DOHH2 (cell line): ENCODE measurements around the gene PGAP3.

Experiments
- H3F3A ChIP-seq: fragments of 200-600 bp; sonication (generic), shearing (Covaris generic); 2 replicates; pipeline ENCODE4 v1.6.0; 2016; ENCODE audit warnings: antibody characterized with exemption, mild to moderate bottlenecking; ENCODE audit not compliant: control insufficient read depth, insufficient read depth
- H3K27ac ChIP-seq: fragments of 200-600 bp; sonication (generic); 2 replicates; pipeline ENCODE4 v1.5.1; 2014; ENCODE audit warnings: low read depth, mild to moderate bottlenecking, low read length, moderate library complexity
- H3K27me3 ChIP-seq: fragments of 200-600 bp; sonication (generic); 2 replicates; pipeline ENCODE4 v1.6.1; 2014; ENCODE audit warnings: mild to moderate bottlenecking, low read length, mixed read lengths; ENCODE audit not compliant: control insufficient read depth
- H3K36me3 ChIP-seq: fragments of 200-600 bp; sonication (generic); 2 replicates; pipeline ENCODE4 v1.6.1; 2014; ENCODE audit warnings: mild to moderate bottlenecking, low read length, moderate library complexity, mixed read lengths; ENCODE audit not compliant: control insufficient read depth
- H3K4me1 ChIP-seq: fragments of 200-600 bp; sonication (generic); 2 replicates; pipeline ENCODE4 v1.6.1; 2014; ENCODE audit warnings: mild to moderate bottlenecking, low read length, mixed read lengths; ENCODE audit not compliant: control insufficient read depth
- H3K4me2 ChIP-seq: fragments of 200-600 bp; sonication (generic); 2 replicates; pipeline ENCODE4 v1.6.0; 2014; ENCODE audit warnings: mild to moderate bottlenecking, low read length, moderate library complexity
- H3K4me3 ChIP-seq: fragments of 200-600 bp; sonication (generic); 2 replicates; pipeline ENCODE4 v1.5.1; 2014; ENCODE audit warnings: mild to moderate bottlenecking, low read length, mixed read lengths
- H3K79me2 ChIP-seq: fragments of 200-600 bp; sonication (generic); 2 replicates; pipeline ENCODE4 v1.6.1; 2014; ENCODE audit warnings: mild to moderate bottlenecking, low read length, mixed read lengths; ENCODE audit not compliant: control insufficient read depth
- H3K9me2 ChIP-seq: fragments of 200-600 bp; sonication (generic); replicated peaks from 2 replicates; pipeline ENCODE4 v1.6.1; 2014; ENCODE audit warnings: mild to moderate bottlenecking, low read length, mixed read lengths; ENCODE audit not compliant: control insufficient read depth
- H3K9me3 ChIP-seq: fragments of 200-600 bp; sonication (generic); 2 replicates; pipeline ENCODE4 v1.6.1; 2014; ENCODE audit warnings: antibody characterized with exemption, low read length, mixed read lengths; ENCODE audit not compliant: control insufficient read depth, insufficient read depth
- H4K20me1 ChIP-seq: fragments of 200-600 bp; sonication (generic); 2 replicates; pipeline ENCODE4 v1.6.0; 2014; ENCODE audit warnings: low read depth, mild to moderate bottlenecking, antibody characterized with exemption, low read length, moderate library complexity; ENCODE audit not compliant: control insufficient read depth, insufficient read depth
- EZH2phosphoT487 ChIP-seq: fragments of 200-600 bp; sonication (generic); IDR thresholded peaks from 2 replicates; pipeline ENCODE4 v1.6.1; 2017; ENCODE audit warnings: borderline replicate concordance, mild to moderate bottlenecking, antibody characterized with exemption, low read length, moderate library complexity, mixed read lengths
- TF ChIP-seq, protein P1 (sequence below): fragments of 200-600 bp; sonication (generic); IDR thresholded peaks from one replicate; pipeline ENCODE4 v1.5.1; 2014; ENCODE audit warnings: antibody characterized with exemption, mild to moderate bottlenecking, low read depth, low read length; ENCODE audit not compliant: poor library complexity, severe bottlenecking

The PGAP3 gene, protein sequence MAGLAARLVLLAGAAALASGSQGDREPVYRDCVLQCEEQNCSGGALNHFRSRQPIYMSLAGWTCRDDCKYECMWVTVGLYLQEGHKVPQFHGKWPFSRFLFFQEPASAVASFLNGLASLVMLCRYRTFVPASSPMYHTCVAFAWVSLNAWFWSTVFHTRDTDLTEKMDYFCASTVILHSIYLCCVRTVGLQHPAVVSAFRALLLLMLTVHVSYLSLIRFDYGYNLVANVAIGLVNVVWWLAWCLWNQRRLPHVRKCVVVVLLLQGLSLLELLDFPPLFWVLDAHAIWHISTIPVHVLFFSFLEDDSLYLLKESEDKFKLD

DNA sequence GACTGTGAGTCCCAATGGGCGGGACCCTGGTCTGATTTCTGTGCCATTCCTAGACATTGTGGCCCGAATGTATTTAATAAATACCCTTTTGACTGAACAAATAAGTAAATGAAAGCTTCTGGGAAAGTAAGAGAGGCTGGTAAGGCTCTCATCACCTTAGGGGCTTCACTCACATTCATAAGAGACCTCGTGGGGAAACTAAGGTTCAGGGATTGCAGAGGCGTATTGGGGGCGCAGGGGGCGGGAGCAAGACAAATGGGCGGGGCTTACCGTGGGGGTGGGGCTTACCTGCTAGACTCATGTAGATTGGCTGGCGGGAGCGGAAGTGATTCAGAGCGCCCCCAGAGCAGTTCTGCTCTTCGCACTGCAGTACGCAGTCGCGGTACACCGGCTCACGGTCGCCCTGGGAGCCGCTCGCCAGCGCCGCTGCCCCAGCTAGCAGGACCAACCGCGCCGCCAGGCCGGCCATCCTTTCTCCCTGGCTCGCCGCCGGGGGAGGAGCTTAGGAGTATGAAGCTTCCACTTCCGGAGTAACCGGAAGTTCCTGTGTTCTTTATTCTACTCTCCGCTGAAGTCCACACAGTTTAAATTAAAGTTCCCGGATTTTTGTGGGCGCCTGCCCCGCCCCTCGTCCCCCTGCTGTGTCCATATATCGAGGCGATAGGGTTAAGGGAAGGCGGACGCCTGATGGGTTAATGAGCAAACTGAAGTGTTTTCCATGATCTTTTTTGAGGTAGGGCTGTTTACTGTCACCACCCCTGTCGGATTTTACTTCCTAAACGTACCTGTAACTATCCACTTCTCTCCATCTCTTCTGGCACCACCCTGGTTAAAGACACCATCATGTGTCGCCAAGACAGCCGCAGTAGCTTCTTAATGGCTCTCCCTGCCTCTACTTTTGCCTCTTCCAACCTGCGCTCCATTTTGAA, at the start of gene PGAP3:
Gene PGAP3, minus strand, starts transcription at position 512 of the 929 bp plus-strand sequence. Its CDS starts 43 bp downstream, at position 469.
- Histone ChIP-seq H3F3A (peaks cover 9% of the 10 kb centered on the region), H3K9me3 (no peaks in the 10 kb centered on the region), H3K9me2 (no peaks in the 10 kb centered on the region), H3K4me3 (peak within 1 kb of the TSS; percentile 80), H4K20me1 (no peaks in the 10 kb centered on the region), H3K4me1 (peaks cover 19% of the 10 kb centered on the region), H3K27me3 (no peaks in the 10 kb centered on the region), H3K36me3 (no peaks in the 10 kb centered on the region), H3K27ac (peak within 1 kb of the TSS; percentile 74), H3K4me2 (peak within 1 kb of the TSS; percentile 87), H3K79me2 (peaks cover 3% of the 10 kb centered on the region; the same call in 1 of the 2 replicates)
- no peak for TF ChIP-seq EZH2phosphoT487
- TF ChIP-seq, protein P1, sequence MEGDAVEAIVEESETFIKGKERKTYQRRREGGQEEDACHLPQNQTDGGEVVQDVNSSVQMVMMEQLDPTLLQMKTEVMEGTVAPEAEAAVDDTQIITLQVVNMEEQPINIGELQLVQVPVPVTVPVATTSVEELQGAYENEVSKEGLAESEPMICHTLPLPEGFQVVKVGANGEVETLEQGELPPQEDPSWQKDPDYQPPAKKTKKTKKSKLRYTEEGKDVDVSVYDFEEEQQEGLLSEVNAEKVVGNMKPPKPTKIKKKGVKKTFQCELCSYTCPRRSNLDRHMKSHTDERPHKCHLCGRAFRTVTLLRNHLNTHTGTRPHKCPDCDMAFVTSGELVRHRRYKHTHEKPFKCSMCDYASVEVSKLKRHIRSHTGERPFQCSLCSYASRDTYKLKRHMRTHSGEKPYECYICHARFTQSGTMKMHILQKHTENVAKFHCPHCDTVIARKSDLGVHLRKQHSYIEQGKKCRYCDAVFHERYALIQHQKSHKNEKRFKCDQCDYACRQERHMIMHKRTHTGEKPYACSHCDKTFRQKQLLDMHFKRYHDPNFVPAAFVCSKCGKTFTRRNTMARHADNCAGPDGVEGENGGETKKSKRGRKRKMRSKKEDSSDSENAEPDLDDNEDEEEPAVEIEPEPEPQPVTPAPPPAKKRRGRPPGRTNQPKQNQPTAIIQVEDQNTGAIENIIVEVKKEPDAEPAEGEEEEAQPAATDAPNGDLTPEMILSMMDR = peak; percentile 49

DNA sequence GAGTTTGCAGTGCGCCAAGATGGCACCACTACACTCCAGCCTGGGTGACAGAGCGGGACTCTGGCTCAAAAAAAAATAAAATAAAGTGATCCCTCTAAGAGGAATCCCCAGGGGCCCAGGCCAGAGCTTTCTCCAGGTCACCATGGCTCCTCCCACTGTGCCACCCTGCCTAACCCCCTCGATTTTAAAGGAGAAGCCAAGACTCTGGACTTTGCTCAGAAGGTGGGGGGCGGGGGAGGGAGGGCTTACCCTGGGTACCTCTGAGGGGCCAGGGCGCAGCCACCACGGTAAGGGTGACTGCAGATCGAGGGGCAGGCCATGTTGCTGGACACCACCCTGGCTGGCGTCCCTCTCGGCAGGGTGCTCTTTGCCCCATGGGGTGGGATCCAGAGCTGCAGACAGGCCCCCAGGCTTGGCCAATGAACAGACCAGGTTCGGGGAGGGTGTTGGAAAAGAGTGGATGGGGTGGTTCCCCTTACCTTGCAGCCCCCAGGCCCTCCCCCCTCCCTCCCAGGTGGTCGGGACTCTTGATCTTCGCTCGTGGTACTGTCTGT, 49.4 kb upstream of the PGAP3 start:
- Histone ChIP-seq H4K20me1 (no peaks in the 10 kb centered on the region), H3K4me1 (peaks cover 40% of the 10 kb centered on the region), H3K9me3 (no peaks in the 10 kb centered on the region), H3K4me2 (peak overlapping the region; percentile 21; the same call in 1 of the 2 replicates), H3K9me2 (no peaks in the 10 kb centered on the region), H3K4me3 (peak overlapping the region; percentile 28; the same call in 1 of the 2 replicates), H3K36me3 (no peaks in the 10 kb centered on the region), H3K27me3 (peaks cover 7% of the 10 kb centered on the region), H3K27ac (no peak overlapping the region), H3F3A (0 out of 2 replicates have a peak, but pooled peaks cover 2% of the 10 kb centered on the region), H3K79me2 (no peaks in the 10 kb centered on the region)
- TF ChIP-seq, protein P1 = no peak
- no peak for TF ChIP-seq EZH2phosphoT487

DNA sequence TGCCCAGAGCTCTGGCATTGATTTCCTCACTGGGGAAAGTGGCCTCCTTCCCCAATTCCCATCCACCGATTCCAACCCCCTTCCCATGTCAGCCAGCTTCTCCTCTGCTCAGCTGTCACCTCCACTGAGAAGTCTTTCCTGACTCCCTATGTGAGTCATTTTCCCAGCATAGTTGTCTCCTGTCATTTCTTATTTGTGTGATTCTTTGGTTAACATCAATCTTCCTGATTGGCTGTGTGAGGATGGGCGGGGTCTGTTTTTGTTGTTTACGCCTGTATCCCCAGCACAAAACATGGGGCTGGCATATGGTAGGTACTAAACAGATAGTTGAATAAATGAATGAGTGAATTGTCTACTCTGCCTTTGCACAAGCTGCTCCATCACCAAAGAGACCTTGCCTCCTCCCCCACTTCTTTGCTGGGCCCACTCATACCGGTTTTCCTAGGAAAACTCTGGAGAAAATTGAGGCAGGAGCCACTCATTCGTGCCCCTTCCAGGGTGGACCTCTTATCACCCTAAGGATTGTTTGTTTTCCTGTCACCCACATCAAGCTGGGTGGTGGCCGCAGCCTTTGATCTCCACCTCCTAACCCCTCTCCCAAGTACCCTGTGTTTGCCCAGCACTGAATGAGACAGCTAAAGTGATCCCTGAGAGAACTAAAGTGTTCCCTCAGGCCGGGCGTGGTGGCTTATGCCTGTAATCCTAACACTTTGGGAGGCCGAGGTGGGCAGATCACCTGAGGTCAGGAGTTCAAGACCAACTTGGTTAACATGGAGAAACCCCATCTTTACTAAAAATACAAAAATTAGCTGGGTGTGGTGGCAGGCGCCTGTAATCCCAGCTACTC, 48.7 kb upstream of the PGAP3 start:
- Histone ChIP-seq H3K4me3 (no peak overlapping the region), H3F3A (0 out of 2 replicates have a peak, but pooled peaks cover 2% of the 10 kb centered on the region), H3K4me2 (no peak overlapping the region), H3K27ac (no peak overlapping the region), H3K79me2 (no peaks in the 10 kb centered on the region), H4K20me1 (no peaks in the 10 kb centered on the region), H3K9me2 (no peaks in the 10 kb centered on the region), H3K36me3 (no peaks in the 10 kb centered on the region), H3K9me3 (no peaks in the 10 kb centered on the region), H3K27me3 (peaks cover 7% of the 10 kb centered on the region), H3K4me1 (peaks cover 40% of the 10 kb centered on the region)
- no peak for TF ChIP-seq EZH2phosphoT487
- TF ChIP-seq, protein P1 = no peak
